ENCODE data around the gene SOX5. TPM values are rescaled to one million over a fixed set of nuclear protein-coding genes. Genes with fewer than 3 reads are reported as not detected.

Gene SOX5
- total RNA-seq: 0.70 and 1.4 TPM in 2 replicates

DNA sequence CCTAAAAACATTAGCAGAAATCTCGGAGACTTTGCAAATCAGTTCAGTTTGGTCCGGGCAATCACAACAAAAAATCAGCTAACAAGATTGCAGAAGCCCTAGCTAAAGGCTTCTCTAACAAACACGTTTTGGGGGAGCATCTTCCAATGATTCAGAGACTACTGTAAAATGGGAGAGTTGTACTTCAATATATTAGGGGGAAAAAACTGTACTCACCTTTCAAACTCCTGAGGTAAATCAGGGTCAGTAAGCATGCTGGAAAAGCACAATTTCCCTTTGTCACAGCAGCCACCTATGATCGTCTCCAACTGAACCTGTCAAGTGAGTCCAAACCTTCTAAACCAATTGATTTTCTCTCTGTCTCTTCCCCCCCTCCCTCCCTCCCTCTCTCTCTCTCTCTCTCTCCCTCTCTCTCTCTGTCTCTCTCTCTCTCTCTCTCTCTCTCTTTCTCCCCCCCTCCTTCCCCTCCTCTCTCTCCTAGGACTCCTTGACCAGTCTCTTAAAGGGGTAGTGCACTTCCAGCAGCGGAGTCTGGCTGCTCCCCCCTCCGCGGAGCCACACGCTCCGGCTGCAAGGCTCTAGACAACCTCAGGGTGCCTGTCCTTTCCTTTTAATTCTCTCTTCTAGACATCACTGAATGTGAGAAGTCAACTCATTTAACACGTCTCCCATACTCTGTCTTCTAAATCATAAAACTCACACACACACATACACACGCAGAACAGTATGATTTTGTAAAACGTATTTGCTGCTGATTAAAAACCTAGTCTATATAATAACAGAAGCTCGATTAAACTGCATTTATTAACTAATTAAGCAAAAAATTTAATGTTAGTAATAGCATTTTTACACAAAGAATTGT is at the start of gene SOX5:
SOX5 (minus strand) TSS at position 323 of the 862 bp plus-strand sequence; CDS start at position 254, 69 bp downstream.

